Neuronal stem cell (in vitro differentiated cells): ENCODE measurements around the gene PSMB3.

Experiments
- DNase-seq: peaks from one replicate; pipeline ENCODE4 v3.0.0-alpha.2; 2013; ENCODE audit warnings: low spot score
- H2AFZ ChIP-seq: one replicate; pipeline ENCODE4 v1.6.1; 2013; ENCODE audit warnings: mild to moderate bottlenecking, low read length, inconsistent platforms
- H2AK5ac ChIP-seq: 2 replicates; pipeline ENCODE4 v1.6.1; 2013; ENCODE audit warnings: low read depth, mild to moderate bottlenecking, inconsistent platforms, low read length, moderate library complexity, mixed read lengths
- H2BK120ac ChIP-seq: 2 replicates; pipeline ENCODE4 v1.6.1; 2013; ENCODE audit warnings: low read depth, mild to moderate bottlenecking, inconsistent platforms, low read length, moderate library complexity, mixed read lengths
- H2BK12ac ChIP-seq: one replicate; pipeline ENCODE4 v1.6.1; 2013; ENCODE audit warnings: low read length, inconsistent platforms
- H2BK15ac ChIP-seq: 2 replicates; pipeline ENCODE4 v1.6.1; 2013; ENCODE audit warnings: mild to moderate bottlenecking, low read length, inconsistent platforms, mixed read lengths
- H2BK5ac ChIP-seq: one replicate; pipeline ENCODE4 v1.6.1; 2013; ENCODE audit warnings: inconsistent platforms, mild to moderate bottlenecking, low read length, moderate library complexity
- H3K14ac ChIP-seq: one replicate; pipeline ENCODE4 v1.6.1; 2013; ENCODE audit warnings: low read length, inconsistent platforms
- H3K18ac ChIP-seq: 2 replicates; pipeline ENCODE4 v1.6.1; 2013; ENCODE audit warnings: low read length, inconsistent platforms
- H3K23ac ChIP-seq: 2 replicates; pipeline ENCODE4 v1.6.1; 2013; ENCODE audit warnings: low read depth, mild to moderate bottlenecking, mixed read lengths, low read length, inconsistent platforms; ENCODE audit not compliant: poor library complexity
- H3K27ac ChIP-seq: replicated peaks from 3 replicates; pipeline ENCODE4 v1.5.1; 2013; ENCODE audit warnings: low read length, inconsistent platforms
- H3K27me3 ChIP-seq, 3 experiments: 2 replicates each; pipeline ENCODE4 v1.6.1; 2013; ENCODE audit warnings: low read length in 3 of 3, mild to moderate bottlenecking in 2 of 3, inconsistent platforms in 1 of 3, low read depth in 1 of 3, mixed read lengths in 1 of 3, moderate library complexity in 1 of 3; ENCODE audit not compliant: control insufficient read depth in 3 of 3, insufficient read depth in 3 of 3
- H3K36me3 ChIP-seq, 2 donors: replicated peaks in 1 of 2; 2 replicates each; pipeline ENCODE4 v1.6.1; 2013; ENCODE audit warnings: low read length in 2 of 2; ENCODE audit not compliant: control insufficient read depth in 2 of 2, insufficient read depth in 2 of 2
- H3K4ac ChIP-seq: 2 replicates; pipeline ENCODE4 v1.6.1; 2013; ENCODE audit warnings: inconsistent platforms, mild to moderate bottlenecking, low read length, moderate library complexity
- H3K4me1 ChIP-seq, 2 donors: 1 replicate in 1 of 2; 2 replicates in 1 of 2; pipeline ENCODE4 v1.6.1; 2013; ENCODE audit warnings: low read length in 2 of 2, low read depth in 1 of 2; ENCODE audit not compliant: control insufficient read depth in 2 of 2, insufficient read depth in 1 of 2
- H3K4me2 ChIP-seq: one replicate; pipeline ENCODE4 v1.6.1; 2013; ENCODE audit warnings: mild to moderate bottlenecking, low read length, inconsistent platforms; ENCODE audit not compliant: insufficient read depth, poor library complexity, severe bottlenecking
- H3K4me3 ChIP-seq, 2 donors: 2 replicates each; pipeline ENCODE4 v1.5.1; 2013; ENCODE audit warnings: low read length in 2 of 2, mild to moderate bottlenecking in 2 of 2, inconsistent platforms in 1 of 2, moderate library complexity in 1 of 2
- H3K79me1 ChIP-seq: one replicate; pipeline ENCODE4 v1.6.1; 2013; ENCODE audit warnings: low read depth, mild to moderate bottlenecking, inconsistent platforms, low read length, moderate library complexity
- H3K9ac ChIP-seq: one replicate; pipeline ENCODE4 v1.6.1; 2013; ENCODE audit warnings: mild to moderate bottlenecking, low read depth, low read length, inconsistent platforms; ENCODE audit not compliant: poor library complexity
- H3K9me3 ChIP-seq, 2 donors: replicated peaks in 1 of 2; 2 replicates each; pipeline versions ENCODE3 to v1.6.1; 2013; ENCODE audit warnings: low read length in 2 of 2, mild to moderate bottlenecking in 2 of 2, inconsistent platforms in 1 of 2, low read depth in 1 of 2, mixed read lengths in 1 of 2, moderate library complexity in 1 of 2; ENCODE audit not compliant: control insufficient read depth in 2 of 2, insufficient read depth in 1 of 2
- H4K8ac ChIP-seq: one replicate; pipeline ENCODE4 v1.6.1; 2013; ENCODE audit warnings: low read depth, mild to moderate bottlenecking, inconsistent platforms, low read length, moderate library complexity
- H4K91ac ChIP-seq: one replicate; pipeline ENCODE4 v1.6.1; 2013; ENCODE audit warnings: low read length, low read depth, mild to moderate bottlenecking, inconsistent platforms; ENCODE audit not compliant: poor library complexity
- WGBS, 2 donors: extraction: QIAGEN DNeasy Blood & Tissue Kit; methylation state at CpG; one replicate each; pipeline ENCODE4 v1.1.7; 2013; ENCODE audit warnings: missing lambda C conversion rate in 2 of 2, mixed read lengths in 1 of 2; ENCODE audit not compliant: insufficient read length in 2 of 2, insufficient replicate concordance in 1 of 2; ENCODE audit errors: extremely low coverage in 2 of 2; 5-methylcytosine and 5-hydroxymethylcytosine counted together

PSMB3 gene

DNA sequence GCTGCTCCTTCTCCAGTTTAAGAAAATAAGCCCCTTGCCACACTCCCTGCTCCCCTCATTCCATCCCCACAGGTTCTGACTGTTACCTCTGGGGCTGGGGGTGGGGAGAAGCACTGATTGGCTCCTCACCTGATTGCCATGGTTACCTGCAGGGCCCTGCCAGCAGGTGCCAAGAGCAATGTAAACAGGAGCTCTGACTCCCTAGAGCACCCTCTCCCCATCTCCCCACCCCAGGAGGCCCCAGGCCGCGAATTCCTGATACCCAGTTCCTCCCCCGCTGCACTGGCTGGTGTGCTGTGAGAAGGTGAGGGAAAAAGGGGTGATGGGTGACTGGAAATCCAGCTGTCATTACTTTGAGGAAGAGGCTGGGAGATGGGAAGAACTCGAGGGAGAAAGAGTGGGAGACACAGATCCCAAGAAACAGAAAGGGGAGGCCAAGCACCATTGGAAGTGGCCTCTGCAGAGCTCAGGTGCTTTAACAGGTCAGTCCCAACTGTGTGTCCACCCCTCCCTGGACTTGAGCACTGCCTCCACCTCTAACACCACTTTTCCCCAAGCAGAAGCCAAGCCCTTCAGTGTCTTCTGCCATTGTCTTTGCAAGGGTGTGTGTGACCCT, 8.9 kb upstream of the PSMB3 start:
- H3K23ac ChIP-seq: no peak overlapping the region
- no peak overlapping the region for H3K4ac ChIP-seq
- no peak overlapping the region for H3K18ac ChIP-seq
- peaks cover 23 to 25% of the 10 kb centered on the region in 2 donors for H3K4me1 ChIP-seq
- no peak overlapping the region for H2BK120ac ChIP-seq
- no peaks in the 10 kb centered on the region for H3K9me3 ChIP-seq
- H3K14ac ChIP-seq: no peak overlapping the region
- no peak overlapping the region for H2BK15ac ChIP-seq
- peak overlapping the region; percentile 58 for H2BK5ac ChIP-seq
- no peak overlapping the region for H3K4me3 ChIP-seq
- no peak overlapping the region for H2AK5ac ChIP-seq
- H4K8ac ChIP-seq: no peak overlapping the region
- H3K79me1 ChIP-seq: peaks cover 34% of the 10 kb centered on the region
- H2BK12ac ChIP-seq: no peak overlapping the region
- peaks cover 22 to 50% of the 10 kb centered on the region in 2 donors for H3K36me3 ChIP-seq
- no peaks in the 10 kb centered on the region for H3K27me3 ChIP-seq
- H2AFZ ChIP-seq: no peak overlapping the region
- no peak overlapping the region for H3K27ac ChIP-seq
- H3K9ac ChIP-seq: no peak overlapping the region
- no peak for DNase-seq
- no CpG with 5 or more reads among the region's 4 CpGs for WGBS, 2 donors
- H3K4me2 ChIP-seq: no peak overlapping the region
- no peak overlapping the region for H4K91ac ChIP-seq

DNA sequence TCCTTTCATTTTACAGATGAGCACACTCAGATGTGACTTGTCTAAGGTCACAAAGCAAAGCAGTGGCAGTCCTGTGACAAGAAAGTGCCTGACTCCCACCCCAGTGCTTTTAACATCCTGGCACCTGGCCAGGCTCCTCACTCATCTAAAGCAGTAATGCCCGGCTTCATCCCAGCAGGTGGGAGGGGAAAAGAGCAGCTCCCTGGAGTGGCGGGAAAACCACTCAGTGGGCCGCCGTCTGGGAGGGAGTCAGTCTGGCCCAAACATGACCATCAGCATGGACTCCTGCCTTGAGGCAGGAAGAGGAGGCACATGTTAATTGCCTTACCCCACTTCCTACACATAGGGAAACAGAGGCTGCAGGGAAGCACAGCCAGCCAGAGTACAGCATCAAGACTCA, 7.0 kb upstream of the PSMB3 start:
- Histone ChIP-seq H3K9ac (no peak overlapping the region), H4K8ac (no peak overlapping the region), H4K91ac (no peak overlapping the region), H3K4me3 (no peak overlapping the region), H3K79me1 (peaks cover 32% of the 10 kb centered on the region), H2BK120ac (no peak overlapping the region), H3K27me3 (no peaks in the 10 kb centered on the region), H2BK15ac (no peak overlapping the region), H3K18ac (no peak overlapping the region), H2BK12ac (no peak overlapping the region), H3K4ac (no peak overlapping the region), H3K36me3 (peaks cover 7 to 35% of the 10 kb centered on the region in 2 donors), H3K27ac (no peak overlapping the region), H2AK5ac (no peak overlapping the region), H3K4me2 (no peak overlapping the region), H3K23ac (no peak overlapping the region), H3K14ac (no peak overlapping the region), H2BK5ac (no peak overlapping the region), H2AFZ (no peak overlapping the region), H3K4me1 (peaks cover 25 to 26% of the 10 kb centered on the region in 2 donors), H3K9me3 (no peaks in the 10 kb centered on the region)
- WGBS, 2 donors: no CpG with 5 or more reads among the region's 4 CpGs
- DNase-seq: no peak

DNA sequence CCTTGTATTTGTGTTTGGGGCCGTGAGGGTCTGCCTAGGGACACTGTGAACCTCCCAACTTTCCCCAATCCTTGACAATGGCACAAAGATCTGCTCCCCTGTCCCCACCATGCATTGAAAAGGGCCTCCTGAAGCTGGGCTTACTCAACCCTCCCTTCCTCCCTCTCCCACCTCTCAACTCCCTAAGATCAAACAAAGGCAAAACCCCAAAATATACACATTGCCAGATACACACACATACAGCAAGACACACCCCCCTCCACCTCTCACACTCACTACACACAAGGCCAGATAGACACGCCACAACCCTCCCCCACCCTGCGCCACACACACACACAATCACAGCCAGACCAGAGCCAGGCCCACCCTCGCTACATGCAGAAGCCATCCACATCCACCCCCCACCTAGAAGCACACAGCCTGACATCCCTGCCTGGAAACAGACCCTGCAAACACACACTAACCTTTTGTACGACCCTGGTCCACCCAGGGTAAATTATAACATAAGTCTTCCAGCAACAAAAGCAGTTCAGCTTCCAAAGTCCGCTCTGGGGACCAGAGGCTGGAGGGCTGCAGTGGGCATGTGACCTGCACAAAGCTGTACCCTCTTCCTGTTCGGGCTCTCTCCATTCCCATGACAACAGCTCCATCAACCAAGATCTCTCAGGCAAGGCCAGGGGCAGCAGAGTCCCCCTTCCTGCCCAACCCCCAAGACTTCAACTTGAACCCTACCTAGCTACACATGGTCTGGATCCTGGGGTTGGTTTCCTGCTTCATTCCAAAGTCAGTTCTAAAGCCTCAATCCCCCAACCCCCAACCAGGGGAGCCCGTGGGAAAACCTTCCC, 6.3 kb upstream of the PSMB3 start:
- Histone ChIP-seq H2BK120ac (no peak overlapping the region), H3K18ac (no peak overlapping the region), H2AFZ (no peak overlapping the region), H2BK5ac (no peak overlapping the region), H3K79me1 (peaks cover 29% of the 10 kb centered on the region), H4K8ac (no peak overlapping the region), H2BK15ac (no peak overlapping the region), H3K9me3 (no peaks in the 10 kb centered on the region), H3K9ac (peak overlapping the region; percentile 5), H3K27ac (no peak overlapping the region), H3K4me3 (peak overlapping the region; percentile 71 to 98), H3K14ac (no peak overlapping the region), H2AK5ac (peak overlapping the region; percentile 89), H3K27me3 (no peaks in the 10 kb centered on the region), H3K4ac (no peak overlapping the region), H3K4me1 (peaks cover 25 to 28% of the 10 kb centered on the region in 2 donors), H3K36me3 (peaks cover 6 to 29% of the 10 kb centered on the region in 2 donors), H3K23ac (no peak overlapping the region), H3K4me2 (peak overlapping the region; percentile 90), H4K91ac (no peak overlapping the region), H2BK12ac (no peak overlapping the region)
- no CpG with 5 or more reads among the region's 8 CpGs for WGBS, 2 donors
- DNase-seq: no peak

DNA sequence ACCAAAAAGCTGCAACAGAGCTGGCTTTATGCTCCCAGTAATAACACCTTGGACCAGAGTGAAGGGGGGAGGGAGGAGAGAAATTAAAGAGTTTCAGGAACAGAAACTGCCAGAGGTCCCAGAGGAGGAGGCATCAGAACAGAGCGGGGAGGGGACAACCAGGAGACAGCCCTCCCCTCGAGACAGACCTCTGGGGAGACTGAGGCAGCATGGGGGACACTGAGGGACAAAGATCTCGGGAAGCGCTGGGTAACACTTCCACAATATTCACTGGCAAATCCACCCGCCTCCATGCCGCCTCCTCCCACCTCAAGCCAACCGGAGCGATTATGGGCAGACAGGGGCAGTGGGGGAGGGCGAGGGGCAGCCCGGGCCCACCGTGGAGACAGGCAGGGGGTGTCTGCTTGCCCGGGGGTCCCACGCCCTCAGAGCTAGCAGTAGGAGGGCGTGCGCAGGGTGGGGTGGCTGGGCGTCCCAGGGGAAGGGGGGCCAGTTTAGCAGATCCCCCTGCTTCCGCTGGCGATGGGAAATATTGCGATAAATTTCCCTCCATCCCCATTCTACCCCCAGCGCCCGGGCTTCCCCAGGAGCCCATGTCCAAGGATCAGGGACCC, 5.6 kb upstream of the PSMB3 start:
- H2BK120ac ChIP-seq: peak overlapping the region; percentile 22
- H2BK15ac ChIP-seq: no peak overlapping the region
- H3K36me3 ChIP-seq: peaks cover 6 to 25% of the 10 kb centered on the region in 2 donors
- H3K27ac ChIP-seq: no peak overlapping the region
- no peak overlapping the region for H4K91ac ChIP-seq
- H3K9me3 ChIP-seq: no peaks in the 10 kb centered on the region
- no peak for DNase-seq
- H3K23ac ChIP-seq: peak overlapping the region; percentile 59
- no peak overlapping the region for H2BK12ac ChIP-seq
- H3K4me1 ChIP-seq: peaks cover 25 to 28% of the 10 kb centered on the region in 2 donors
- H3K4me2 ChIP-seq: peak overlapping the region; percentile 90
- H2BK5ac ChIP-seq: peak overlapping the region; percentile 79
- H3K14ac ChIP-seq: no peak overlapping the region
- peaks cover 24% of the 10 kb centered on the region for H3K79me1 ChIP-seq
- H3K9ac ChIP-seq: peak overlapping the region; percentile 94
- no peak overlapping the region for H4K8ac ChIP-seq
- H3K4me3 ChIP-seq: peak overlapping the region; percentile 71 to 98
- peak overlapping the region; percentile 92 for H3K18ac ChIP-seq
- H3K4ac ChIP-seq: no peak overlapping the region
- H2AFZ ChIP-seq: no peak overlapping the region
- peak overlapping the region; percentile 89 for H2AK5ac ChIP-seq
- WGBS, 2 donors: no CpG with 5 or more reads among the region's 21 CpGs
- no peaks in the 10 kb centered on the region for H3K27me3 ChIP-seq
